ENCODE measurements around the gene ACMSD.

GRCh38 chr2:134852518-134852917, 14.1 kb downstream of the ACMSD start:
- TF ChIP-seq CTCF (IDR thresholded peaks at IDR 0.05) = no peak
- no peak for TF ChIP-seq POLR2A (IDR thresholded peaks at IDR 0.05)
- TF ChIP-seq POLR2AphosphoS5 (IDR thresholded peaks at IDR 0.05) = no peak
- TF ChIP-seq EP300 (IDR thresholded peaks at IDR 0.05) = no peak

Data from gastroesophageal sphincter (tissue), 3 donors.